ENCODE results near the gene RPS5.

- TF ChIP-seq ZBTB33 (IDR thresholded peaks at IDR 0.05; ENCODE audit: extremely low read depth, insufficient replicate concordance, low read length) = no peak
- no peak for TF ChIP-seq SRF (IDR thresholded peaks at IDR 0.05; ENCODE audit: low read depth)
- TF ChIP-seq CTCF (IDR thresholded peaks at IDR 0.05 in 2 of 3, conservative IDR thresholded peaks at IDR 0.05 in 1 of 3; ENCODE audit: borderline replicate concordance in 1 of 3, insufficient read depth in 1 of 3, low read depth in 2 of 3, low read length in 2 of 3) = no peak
These were observed 34.1 kb upstream of the RPS5 start, which contains the start of gene A1BG for GRCh38 chr19:58352760-58353671.
